Testis (tissue), 2 donors: ENCODE data around the gene TSPY1.
"Not testable (repeated sequence)": the region's sequence is repeated elsewhere in the genome, so short reads cannot be mapped to it uniquely, and the experiment has no call there.

Source experiments
- POLR2A ChIP-seq: fragments of 450-650 bp; IDR thresholded peaks from one replicate; pipeline ENCODE4 v1.6.1; 2017; ENCODE audit warnings: antibody characterized with exemption, mild to moderate bottlenecking, moderate library complexity
- TF ChIP-seq, protein P1 (sequence below), 3 experiments: fragments of 450-650 bp in 2 of 3; fragments of 200-600 bp in 1 of 3; sonication (generic) in 1 of 3; IDR thresholded peaks; one replicate each; pipeline ENCODE4 v1.5.1; 2016 to 2019; ENCODE audit warnings: antibody characterized with exemption in 3 of 3, mild to moderate bottlenecking in 2 of 3, moderate library complexity in 1 of 3

DNA sequence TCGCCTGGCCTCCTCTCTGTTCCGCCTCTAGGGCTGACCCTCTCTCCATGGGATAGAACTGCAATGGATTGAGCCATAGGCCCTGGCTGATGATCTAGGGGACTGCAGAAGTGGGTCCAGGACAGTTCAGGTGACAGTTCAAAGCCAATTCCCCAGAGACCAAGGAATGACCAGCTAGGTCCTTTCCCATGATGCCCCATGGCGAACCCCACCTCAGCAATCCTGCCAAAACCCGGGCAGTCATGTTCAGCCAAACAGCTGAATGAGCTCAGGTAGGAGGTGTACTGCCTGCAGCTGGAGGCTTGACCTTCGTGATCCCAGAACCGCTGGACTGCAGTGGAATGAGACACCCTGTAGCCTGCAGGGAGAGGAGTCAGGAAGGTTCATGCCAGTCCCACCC is 37.6 kb downstream of the TSPY1 start:
- TF ChIP-seq, protein P1, sequence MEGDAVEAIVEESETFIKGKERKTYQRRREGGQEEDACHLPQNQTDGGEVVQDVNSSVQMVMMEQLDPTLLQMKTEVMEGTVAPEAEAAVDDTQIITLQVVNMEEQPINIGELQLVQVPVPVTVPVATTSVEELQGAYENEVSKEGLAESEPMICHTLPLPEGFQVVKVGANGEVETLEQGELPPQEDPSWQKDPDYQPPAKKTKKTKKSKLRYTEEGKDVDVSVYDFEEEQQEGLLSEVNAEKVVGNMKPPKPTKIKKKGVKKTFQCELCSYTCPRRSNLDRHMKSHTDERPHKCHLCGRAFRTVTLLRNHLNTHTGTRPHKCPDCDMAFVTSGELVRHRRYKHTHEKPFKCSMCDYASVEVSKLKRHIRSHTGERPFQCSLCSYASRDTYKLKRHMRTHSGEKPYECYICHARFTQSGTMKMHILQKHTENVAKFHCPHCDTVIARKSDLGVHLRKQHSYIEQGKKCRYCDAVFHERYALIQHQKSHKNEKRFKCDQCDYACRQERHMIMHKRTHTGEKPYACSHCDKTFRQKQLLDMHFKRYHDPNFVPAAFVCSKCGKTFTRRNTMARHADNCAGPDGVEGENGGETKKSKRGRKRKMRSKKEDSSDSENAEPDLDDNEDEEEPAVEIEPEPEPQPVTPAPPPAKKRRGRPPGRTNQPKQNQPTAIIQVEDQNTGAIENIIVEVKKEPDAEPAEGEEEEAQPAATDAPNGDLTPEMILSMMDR (IDR thresholded peaks at IDR 0.05), result not testable (repeated sequence)
- not testable (repeated sequence) for TF ChIP-seq POLR2A
